CD1c-positive myeloid dendritic cell (primary cell): Measurements from ENCODE around the gene LHX3.
"Not testable (repeated sequence)": the region's sequence is repeated elsewhere in the genome, so short reads cannot be mapped to it uniquely, and the experiment has no call there.

Source experiments
- DNase-seq: peaks from one replicate; pipeline ENCODE4 v3.0.0-alpha.2; 2016; ENCODE audit errors: extremely low spot score

Gene LHX3

DNA sequence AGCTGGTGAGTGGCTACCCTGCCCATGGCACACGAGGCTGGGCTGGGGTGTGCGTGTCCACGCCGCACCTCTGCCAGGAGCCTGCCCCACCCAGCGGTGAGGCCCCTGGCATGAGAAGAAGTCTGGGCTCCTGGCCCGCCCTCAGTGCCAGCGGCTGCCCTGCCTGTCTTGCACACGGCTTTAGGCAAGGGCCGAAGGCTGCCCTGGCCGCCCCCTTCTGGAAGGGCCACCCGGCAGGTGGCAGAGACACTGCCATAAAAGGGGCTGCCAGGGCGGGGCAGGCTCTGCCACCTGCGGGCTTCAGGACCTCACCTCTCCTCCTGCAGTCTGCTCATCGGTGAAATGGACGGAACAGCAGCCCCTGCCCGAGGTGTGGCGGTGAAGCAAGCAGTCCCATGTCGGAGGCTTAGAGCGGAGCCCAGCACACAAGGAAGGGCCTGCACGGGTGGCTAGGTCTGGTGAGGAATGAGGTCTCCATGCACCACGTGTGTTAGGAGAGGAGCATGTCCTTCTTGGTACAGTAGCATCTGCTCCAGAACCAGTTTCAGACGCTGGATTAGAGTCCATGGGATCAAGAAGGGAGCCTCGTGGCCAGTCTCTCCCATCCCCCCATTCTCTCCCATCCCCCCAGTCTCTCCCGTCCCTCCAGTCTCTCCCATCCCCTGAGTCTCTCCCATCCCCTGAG lies 51.4 kb downstream of the LHX3 start:
- DNase-seq = no peak

DNA sequence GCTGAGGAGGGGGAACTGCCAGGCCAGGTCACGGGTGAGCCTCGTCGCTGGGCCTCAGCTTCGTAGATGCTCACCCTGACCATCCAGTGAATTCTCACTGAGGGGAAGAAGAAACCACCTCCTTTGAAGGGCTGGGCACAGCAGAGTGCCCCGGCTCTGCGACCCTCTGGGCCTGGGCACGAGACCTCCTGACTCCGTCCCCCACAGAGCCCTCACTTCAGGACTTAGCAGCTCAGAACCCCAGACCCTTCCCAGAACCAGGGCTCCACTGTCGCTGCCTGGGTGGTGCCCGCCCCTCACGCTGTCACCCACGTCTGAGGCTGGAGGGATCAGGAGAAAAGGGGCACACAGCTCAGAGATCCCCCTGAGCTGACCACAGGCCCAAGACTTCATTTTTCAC lies 52.0 kb downstream of the LHX3 start:
- no peak for DNase-seq

DNA sequence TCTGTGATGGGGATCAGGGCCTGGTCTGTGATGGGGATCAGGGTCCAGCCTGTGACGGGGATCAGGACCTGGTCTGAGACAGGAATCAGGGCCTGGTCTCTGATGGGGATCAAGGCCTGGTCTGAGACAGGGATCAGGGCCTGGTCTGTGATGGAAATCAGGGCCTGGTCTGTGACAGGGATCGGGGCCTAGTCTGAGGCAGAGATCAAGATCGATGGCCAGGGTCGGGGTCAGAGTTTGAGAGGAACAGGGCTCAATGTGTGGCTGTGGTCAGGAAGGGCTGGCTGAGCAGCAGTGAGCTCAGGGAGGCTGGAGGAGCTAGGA lies 52.4 kb downstream of the LHX3 start:
- DNase-seq = no peak

DNA sequence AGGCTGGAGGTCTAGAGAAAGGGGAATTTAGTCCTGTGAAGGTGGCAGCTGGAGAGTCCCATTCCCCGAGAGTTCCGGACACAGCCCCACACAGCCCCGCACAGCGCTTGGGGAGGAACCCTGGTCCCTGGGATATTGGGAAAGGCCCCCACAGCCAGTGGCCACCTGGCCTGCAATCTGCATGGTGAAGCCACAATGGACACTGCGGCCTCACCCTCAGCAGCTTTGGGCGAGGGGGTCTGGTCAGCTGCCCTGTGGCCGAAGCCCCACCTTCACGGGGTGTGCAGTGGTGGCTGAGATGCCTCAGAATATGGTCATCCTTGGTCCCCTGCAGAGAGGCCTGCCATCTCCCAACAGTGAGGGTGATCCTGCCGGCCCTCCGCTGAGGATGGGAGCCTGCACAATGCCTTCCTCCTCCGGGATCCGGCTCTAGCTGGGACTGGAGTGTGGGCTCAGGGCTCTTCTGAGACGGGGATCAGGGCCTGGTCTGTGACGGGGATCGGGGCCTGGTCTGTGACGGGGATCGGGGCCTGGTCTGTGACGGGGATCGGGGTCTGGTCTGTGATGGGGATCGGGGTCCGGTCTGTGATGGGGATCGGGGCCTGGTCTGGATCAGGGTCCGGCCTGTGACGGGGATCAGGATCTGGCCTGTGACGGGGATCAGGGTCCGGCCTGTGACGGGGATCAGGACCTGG lies 52.9 kb downstream of the LHX3 start:
- no peak for DNase-seq

DNA sequence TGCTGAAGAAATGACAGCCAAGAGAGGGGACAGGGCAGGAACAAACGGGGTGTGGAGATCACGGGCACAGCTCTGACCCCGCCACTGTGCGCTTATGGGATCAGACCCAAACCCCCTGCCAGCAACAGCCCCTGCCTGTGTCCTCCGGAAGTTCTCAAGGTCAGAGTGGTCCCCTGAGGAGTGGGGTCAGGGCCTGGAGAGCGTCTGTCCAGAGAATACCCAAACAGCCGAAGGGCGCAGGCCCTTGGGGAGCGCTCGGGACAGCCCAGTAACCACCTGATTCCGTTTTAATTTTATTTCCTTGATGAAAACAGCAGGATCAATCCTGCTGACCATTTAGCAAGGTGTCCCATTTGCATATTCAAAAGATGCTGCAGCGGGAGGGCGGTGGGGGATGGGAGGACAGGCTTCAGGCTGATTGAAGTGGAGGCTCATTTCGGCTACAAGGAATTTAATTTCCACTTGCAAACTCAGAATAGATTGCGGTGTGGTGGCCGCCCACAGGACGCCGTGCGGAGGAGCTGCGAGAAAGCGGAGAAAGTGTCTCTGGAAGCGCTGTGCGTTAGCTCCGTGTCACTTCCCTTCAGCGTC lies 53.6 kb downstream of the LHX3 start:
- no peak for DNase-seq

DNA sequence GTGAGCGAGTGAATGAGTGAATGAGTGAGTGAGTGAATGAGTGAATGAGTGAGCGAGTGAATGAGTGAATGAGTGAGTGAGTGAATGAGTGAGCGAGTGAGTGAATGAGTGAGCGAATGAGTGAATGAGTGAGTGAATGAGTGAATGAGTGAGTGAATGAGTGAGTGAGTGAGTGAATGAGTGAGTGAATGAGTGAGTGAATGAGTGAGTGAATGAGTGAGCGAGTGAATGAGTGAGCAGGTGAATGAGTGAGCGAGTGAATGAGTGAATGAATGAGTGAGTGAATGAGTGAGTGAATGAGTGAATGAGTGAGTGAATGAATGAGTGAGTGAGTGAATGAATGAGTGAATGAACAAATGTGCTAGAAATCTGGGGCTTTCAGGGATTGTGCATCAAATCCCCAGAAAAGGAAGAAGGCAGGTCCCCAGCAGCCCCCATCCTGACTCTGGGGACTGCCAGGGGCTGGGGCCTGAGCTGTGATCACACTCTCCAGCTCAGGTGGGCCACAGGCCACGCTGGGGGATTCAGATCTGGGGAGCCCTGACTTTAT lies 54.2 kb downstream of the LHX3 start:
- not testable (repeated sequence) for DNase-seq

DNA sequence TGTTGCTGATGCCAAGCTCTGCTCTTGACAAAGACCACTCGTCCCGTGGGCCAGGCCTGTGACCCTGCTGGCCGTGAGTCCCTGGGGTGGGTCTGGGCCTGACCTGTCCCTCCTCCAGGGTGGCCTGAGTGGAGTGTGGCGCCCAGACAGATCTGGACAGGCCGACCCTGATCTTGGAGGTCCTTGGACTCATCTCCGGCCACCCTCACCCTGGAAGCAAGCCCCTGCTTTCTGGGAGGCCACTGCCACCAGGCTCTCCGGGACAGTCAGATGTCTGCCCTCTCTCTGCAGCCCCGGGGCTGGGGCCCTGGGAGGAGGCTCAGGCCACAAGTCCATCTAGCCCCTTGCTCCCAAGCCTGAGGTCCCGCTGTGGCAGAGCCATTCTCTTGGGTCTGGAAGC lies 55.1 kb downstream of the LHX3 start:
- DNase-seq = no peak

DNA sequence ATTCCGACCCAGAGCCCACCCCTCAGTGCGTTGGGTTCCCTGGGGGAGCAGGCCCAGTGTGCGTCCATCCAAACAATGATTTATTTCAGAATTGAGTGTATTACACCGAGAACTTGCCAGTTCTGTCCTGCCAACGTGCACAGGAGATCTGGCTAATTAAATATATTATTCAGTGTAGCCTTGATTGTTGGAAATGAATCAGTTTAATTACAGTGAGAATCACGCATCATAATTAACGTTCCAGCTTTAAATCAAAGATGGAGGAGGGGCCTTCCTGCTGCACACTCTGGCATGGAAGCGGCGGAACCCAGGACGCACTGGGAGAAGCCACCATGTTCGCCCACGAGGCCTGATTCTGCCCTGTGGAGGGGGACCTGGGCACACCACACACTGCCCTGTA lies 55.6 kb downstream of the LHX3 start:
- DNase-seq = no peak

DNA sequence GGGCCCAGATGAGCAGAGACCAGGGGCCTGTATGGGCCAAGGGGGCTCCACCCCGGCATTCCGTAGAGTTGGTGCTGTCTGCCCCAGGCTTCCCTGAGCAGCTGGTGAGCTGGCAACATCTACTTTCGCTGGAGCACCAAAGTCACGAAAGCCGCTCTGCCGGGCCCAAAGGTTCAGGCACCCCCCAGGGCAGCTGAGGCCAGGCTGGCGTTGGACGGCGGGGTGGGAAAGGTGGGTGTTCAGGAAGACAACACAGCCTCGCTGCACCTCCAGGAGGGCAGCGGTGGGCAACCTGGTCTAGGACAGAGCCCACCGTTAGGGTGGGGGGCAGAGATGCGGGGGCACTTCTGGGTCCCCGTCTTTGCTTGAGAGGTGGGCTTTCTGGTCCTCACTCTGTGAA lies 56.2 kb downstream of the LHX3 start:
- no peak for DNase-seq

DNA sequence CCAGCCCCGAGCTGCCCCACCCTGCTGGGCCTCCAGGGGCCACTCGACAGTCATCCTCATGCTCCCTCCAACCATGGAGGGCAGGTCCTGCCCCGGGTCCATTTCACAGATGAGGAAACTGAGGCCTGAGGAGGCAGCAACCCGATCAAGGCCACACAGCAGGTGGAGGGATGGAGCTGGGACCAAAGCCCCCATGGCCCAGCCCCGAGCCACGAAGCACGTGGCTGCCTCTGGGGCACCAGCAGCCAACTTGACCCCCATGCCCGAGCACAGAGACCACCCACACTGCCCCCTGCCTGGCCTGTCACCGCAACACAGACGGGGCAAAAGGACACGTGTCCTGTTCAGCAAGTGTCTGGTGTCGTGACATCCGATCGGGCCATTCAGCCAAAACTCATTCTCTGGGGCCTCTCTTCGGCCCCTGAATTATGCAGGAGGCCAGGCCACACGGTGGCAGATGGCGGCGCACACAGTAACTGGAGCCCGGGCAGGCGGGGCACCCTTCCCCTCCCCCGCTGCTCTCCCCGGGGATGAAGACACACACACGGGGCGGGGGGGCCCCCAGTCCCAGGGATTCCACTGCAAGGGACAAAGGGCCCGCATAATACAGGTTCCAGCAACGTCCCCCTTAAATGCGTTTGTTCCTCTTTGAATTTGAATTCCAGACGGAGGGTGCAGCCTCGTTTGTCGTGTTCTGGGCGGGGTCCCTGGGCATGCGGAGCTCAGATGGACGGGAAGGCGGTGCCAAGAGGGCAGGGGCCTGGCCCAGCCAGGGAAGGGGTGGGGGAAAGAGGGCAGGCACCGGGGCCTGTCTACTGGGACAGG lies 56.8 kb downstream of the LHX3 start:
- no peak for DNase-seq

DNA sequence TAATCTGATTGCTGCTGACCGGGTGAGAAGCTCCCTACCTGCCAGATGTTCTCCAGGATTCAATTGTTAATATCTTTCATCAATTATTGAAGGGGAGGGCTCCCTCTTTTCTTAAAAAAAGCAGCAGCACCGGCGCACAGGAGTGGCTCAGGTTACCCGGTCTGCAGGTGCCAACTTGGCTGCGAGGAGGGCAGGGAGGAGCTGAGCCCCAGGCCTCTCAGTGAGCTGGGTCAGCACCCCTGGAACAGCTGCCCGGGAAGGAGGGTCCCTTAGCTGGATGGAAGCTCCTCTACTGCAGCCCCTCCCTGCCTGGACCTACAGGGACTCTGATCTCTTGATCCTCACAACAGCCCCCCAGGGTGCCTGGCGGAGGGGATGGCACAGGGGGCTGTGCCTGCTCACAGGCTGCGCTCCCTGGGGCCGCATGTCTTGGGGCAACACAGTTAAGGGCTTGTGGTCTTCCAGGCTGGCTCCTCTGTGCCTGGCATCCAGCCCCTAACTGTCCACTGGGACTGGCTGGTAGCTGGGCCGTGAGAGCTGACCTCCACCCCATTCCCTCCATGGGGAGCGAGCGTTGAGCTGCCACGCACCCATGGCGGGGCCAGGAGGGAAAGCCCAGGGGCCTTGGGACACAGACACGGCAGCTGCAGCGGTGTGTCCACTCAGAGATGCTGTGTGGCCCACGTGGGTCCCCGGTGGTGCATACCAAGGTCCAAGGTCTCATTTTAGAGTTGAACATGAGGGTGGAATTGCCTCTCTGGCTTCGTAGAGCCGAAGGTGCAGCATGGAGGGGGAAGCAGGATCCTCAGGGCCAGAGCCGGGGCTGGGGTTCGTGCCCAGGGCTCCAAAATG lies 57.7 kb downstream of the LHX3 start:
- DNase-seq = no peak
